HepG2 (cell line): Measurements from ENCODE around the gene ZNF644. TPM values are rescaled to one million over a fixed set of nuclear protein-coding genes. Genes with fewer than 3 reads are reported as not detected.

Experiments
- ATAC-seq: fragments of 200-7000 bp; cut with Tn5 transposase; 3 replicates; pipeline ENCODE4 v1.9.1; 2020; ENCODE audit warnings: mild to moderate bottlenecking, moderate library complexity
- BruUV-seq: library from RNA; stranded (reverse); fragments of 400-500 nt; replicated peaks from 2 replicates; lab custom pipeline; 2021; lab: Mats Ljungman, UMichigan
- CTCF ChIA-PET: fragments of 300-600 bp; formaldehyde crosslinking; extraction: SDS; loops from one replicate; lab custom pipeline; 2021; ENCODE audit warnings: low total read pairs, inconsistent platforms, low intra/inter-chr PET ratio; lab: Yijun Ruan, JAX
- POLR2A ChIA-PET: fragments of 350-600 bp; sonication (Branson Sonifier 250); formaldehyde crosslinking; loops from one replicate; lab custom pipeline; 2020; ENCODE audit warnings: antibody characterized with exemption, inconsistent platforms; lab: Yijun Ruan, JAX
- DNase-seq: peaks from one replicate; pipeline ENCODE4 v3.0.0-alpha.2; 2015; ENCODE audit warnings: low spot score
- FAIRE-seq: peaks from 3 replicates; lab custom pipeline; 2011; peaks lifted over from hg19 to GRCh38; lab: Jason Lieb, UNC
- H2AFZ ChIP-seq: one replicate; pipeline ENCODE4 v1.6.1; 2011; ENCODE audit warnings: low read length, inconsistent platforms
- H3K27ac ChIP-seq: fragments of 300-600 bp; 3 replicates; pipeline ENCODE4 v1.8.0; 2011; ENCODE audit warnings: mixed run types, mild to moderate bottlenecking, mixed read lengths, low read length, inconsistent platforms; ENCODE audit not compliant: insufficient read depth; ENCODE audit errors: extremely low read length
- H3K27me3 ChIP-seq, 2 experiments: fragments of 200-600 bp in 1 of 2; 2 replicates in 1 of 2; 3 replicates in 1 of 2; pipeline versions ENCODE4 v1.6.0 to v1.8.0; 2011; ENCODE audit warnings: low read length in 2 of 2, mild to moderate bottlenecking in 2 of 2, moderate library complexity in 2 of 2, inconsistent platforms in 1 of 2; ENCODE audit not compliant: insufficient read depth in 2 of 2, control insufficient read depth in 1 of 2
- H3K36me3 ChIP-seq, 2 experiments: fragments of 200-600 bp in 1 of 2; replicated peaks in 1 of 2; 2 replicates in 1 of 2; 3 replicates in 1 of 2; pipeline versions ENCODE4 v1.5.1 to v1.8.0; 2011; ENCODE audit warnings: low read length in 2 of 2, inconsistent platforms in 1 of 2; ENCODE audit not compliant: insufficient read depth in 2 of 2, control insufficient read depth in 1 of 2
- H3K4me1 ChIP-seq: 2 replicates; pipeline ENCODE4 v1.5.1; 2012; ENCODE audit warnings: low read length, inconsistent platforms; ENCODE audit not compliant: insufficient read depth
- H3K4me2 ChIP-seq: 2 replicates; pipeline ENCODE4 v1.6.0; 2011; ENCODE audit warnings: low read depth, low read length, inconsistent platforms
- H3K4me3 ChIP-seq, 3 experiments: fragments of 200-600 bp in 1 of 3; sonication (generic), shearing (Covaris generic) in 1 of 3; replicated peaks in 1 of 3; 2 replicates each; pipeline ENCODE4 v1.5.1; 2011 to 2016; ENCODE audit warnings: low read length in 3 of 3, inconsistent platforms in 2 of 3, low read depth in 2 of 3, mild to moderate bottlenecking in 2 of 3, control low read depth in 1 of 3, mixed read lengths in 1 of 3; ENCODE audit not compliant: insufficient read depth in 1 of 3
- H3K79me2 ChIP-seq: one replicate; pipeline ENCODE4 v1.6.1; 2011; ENCODE audit warnings: low read length, inconsistent platforms; ENCODE audit not compliant: insufficient read depth
- H3K9ac ChIP-seq: 2 replicates; pipeline ENCODE4 v1.6.0; 2011; ENCODE audit warnings: mild to moderate bottlenecking, low read depth, low read length, inconsistent platforms; ENCODE audit not compliant: insufficient read depth
- H3K9me3 ChIP-seq: 2 replicates; pipeline ENCODE4 v1.5.1; 2012; ENCODE audit warnings: mild to moderate bottlenecking, low read length
- H4K20me1 ChIP-seq: 2 replicates; pipeline ENCODE4 v1.6.0; 2011; ENCODE audit warnings: inconsistent platforms, mild to moderate bottlenecking, low read length, moderate library complexity; ENCODE audit not compliant: insufficient read depth
- KLF12 ChIP-seq: sonication (generic); formaldehyde crosslinking; IDR thresholded peaks from 2 replicates; pipeline ENCODE4 v1.4.0; 2020; ENCODE audit warnings: missing genetic modification reagents, borderline replicate concordance
- MBD4 ChIP-seq: IDR thresholded peaks from 2 replicates; pipeline ENCODE4 v1.6.1; 2012; ENCODE audit warnings: low read length, inconsistent platforms, borderline replicate concordance
- POGK ChIP-seq: sonication (generic); formaldehyde crosslinking; conservative IDR thresholded peaks from 2 replicates; pipeline ENCODE4 v1.8.0; 2022; ENCODE audit warnings: mild to moderate bottlenecking, moderate library complexity, missing genetic modification reagents
- SOX6 ChIP-seq, 2 experiments: fragments of 450-650 bp in 1 of 2; sonication (generic) in 1 of 2; formaldehyde crosslinking in 1 of 2; IDR thresholded peaks; 2 replicates each; pipeline versions ENCODE4 v1.4.0 to v1.6.1; 2017 to 2020; ENCODE audit warnings: antibody characterized with exemption in 1 of 2, mild to moderate bottlenecking in 1 of 2, missing genetic modification reagents in 1 of 2
- ZFP1 ChIP-seq: IDR thresholded peaks from 2 replicates; pipeline ENCODE4 v1.6.1; 2016
- ZNF136 ChIP-seq: sonication (generic); formaldehyde crosslinking; IDR thresholded peaks from 2 replicates; pipeline ENCODE4 v1.8.1; 2022; ENCODE audit warnings: low read depth, mild to moderate bottlenecking, moderate library complexity, missing genetic modification reagents
- ZNF644 ChIP-seq: IDR thresholded peaks from 2 replicates; pipeline ENCODE4 v1.6.1; 2016; ENCODE audit warnings: low read depth
- ZNF660 ChIP-seq: sonication (generic); formaldehyde crosslinking; IDR thresholded peaks from 2 replicates; pipeline ENCODE4 v1.5.1; 2020; ENCODE audit warnings: mild to moderate bottlenecking, low read depth, missing genetic modification reagents, borderline replicate concordance
- WGBS: methylation state at CpG from one replicate; pipeline ENCODE4 v1.1.6; 2017; ENCODE audit warnings: low lambda C conversion rate; 5-methylcytosine and 5-hydroxymethylcytosine counted together
- in situ Hi-C: cut with HindIII; loops from 2 replicates; pipeline ENCODE4 v1.10.0; 2017; ENCODE audit warnings: low pct_unique_long_range_greater_than_20kb; ENCODE audit not compliant: extremely low pct_ligation_motif_present
- intact Hi-C: fragments of 100-400 bp; cut with micrococcal nuclease; formaldehyde crosslinking; loops from one replicate; pipeline ENCODE4 v1.10.0; 2022; ENCODE audit not compliant: unreplicated experiment
- polyA plus RNA-seq, 8 experiments: library from polyadenylated mRNA; depleted of rRNA in 3 of 8; stranded (reverse) in 7 of 8; unstranded in 1 of 8; fragments of >200 nt; fragmentation: Illumina TruSeq in 4 of 8; extraction: Trizol in 4 of 8; gene quantifications; 2 replicates each; pipeline versions ENCODE4 v1.2.1 to v1.2.3, GENCODE V29; 2011 to 2016; ENCODE audit warnings: low read depth in 4 of 8, missing spikeins in 1 of 8, mixed read lengths in 1 of 8; ENCODE audit not compliant: insufficient read depth in 1 of 8
- total RNA-seq, 5 experiments: library from RNA; depleted of rRNA; stranded (reverse); fragments of >200 nt; fragmentation: Illumina TruSeq; extraction: Trizol; gene quantifications; 2 replicates each; pipeline ENCODE4 v1.2.3, GENCODE V29; 2016; ENCODE audit warnings: low read depth in 1 of 5

Gene ZNF644
- total and polyA plus RNA-seq, 2 of the 13 experiments (the other 11 are each of a cell fraction or from before 2014, with no cell fraction given): 17.7 to 51.7 TPM

DNA sequence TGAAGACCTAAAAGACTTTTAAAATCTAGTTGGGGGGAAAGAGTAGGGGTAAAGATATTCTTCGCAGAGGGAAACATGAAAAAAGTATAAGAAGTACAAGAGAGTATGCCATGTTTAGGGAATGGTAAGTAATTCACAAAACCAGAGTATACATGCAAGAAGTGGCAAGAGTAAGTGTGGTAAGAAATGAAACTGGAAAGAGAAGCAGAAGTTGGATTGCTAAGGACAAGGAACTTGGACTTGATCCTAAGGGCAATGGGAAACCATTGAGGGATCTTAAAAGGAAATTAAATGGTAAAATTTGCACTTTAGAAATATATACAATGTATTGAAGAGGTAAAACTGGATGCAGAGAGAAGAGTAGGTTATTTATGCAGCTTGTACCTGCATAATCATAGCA is 9.2 kb upstream of the ZNF644 start:
- Histone ChIP-seq H3K9ac (no peak overlapping the region), H3K4me3 (no peak overlapping the region), H3K36me3 (no peaks in the 10 kb centered on the region), H3K27ac (no peak overlapping the region), H3K4me1 (peaks cover 35% of the 10 kb centered on the region), H2AFZ (no peak overlapping the region), H3K9me3 (no peaks in the 10 kb centered on the region), H4K20me1 (no peaks in the 10 kb centered on the region), H3K27me3 (0 out of 5 replicates have a peak, but pooled peaks cover 0 to 1% of the 10 kb centered on the region in 2 experiments), H3K4me2 (no peak overlapping the region), H3K79me2 (no peaks in the 10 kb centered on the region)
- ChIA-PET CTCF (no interaction called here), POLR2A (interaction anchor here (1.4 kb wide), 1 partner anchor 9 kb away, joined by 4 read pairs; the partner anchor contains the start of gene ZNF644)
- no peak for DNase-seq
- BruUV-seq: no TSS peak
- TF ChIP-seq ZFP1: no peak
- no peak for TF ChIP-seq POGK
- TF ChIP-seq ZNF660 (CRISPR knock-in tag): no peak
- TF ChIP-seq KLF12: no peak
- TF ChIP-seq MBD4: no peak
- no peak for TF ChIP-seq ZNF136 (CRISPR knock-in tag)
- no peak for TF ChIP-seq SOX6 (IDR thresholded peaks at IDR 0.05)
- TF ChIP-seq SOX6 (CRISPR knock-in tag; IDR thresholded peaks at IDR 0.05): no peak
- TF ChIP-seq ZNF644 (CRISPR knock-in tag): no peak
- 89% methylated on average over 1 of the region's 1 CpG for WGBS
- ATAC-seq: no peak
- in situ Hi-C loops: no loop called here
- FAIRE-seq: no peak
- intact Hi-C loops: no loop called here
